LNCaP clone FGC (cell line): ENCODE results near the gene PCDHB6.
"Not testable (repeated sequence)": the region's sequence is repeated elsewhere in the genome, so short reads cannot be mapped to it uniquely, and the experiment has no call there.

Source experiments
- DNase-seq: peaks from one replicate; pipeline ENCODE4 v3.0.0-alpha.2; 2011; ENCODE audit warnings: low read depth
- H3K4me3 ChIP-seq: 2 replicates; pipeline ENCODE4 v1.5.1; 2011; ENCODE audit warnings: mild to moderate bottlenecking, low read depth, low read length, control low read depth
- TF ChIP-seq, protein P1 (sequence below): IDR thresholded peaks from 2 replicates; pipeline ENCODE4 v1.5.1; 2012; ENCODE audit warnings: mild to moderate bottlenecking; ENCODE audit not compliant: control insufficient read depth, insufficient read depth; ENCODE audit errors: extremely low read depth

Gene PCDHB6

DNA sequence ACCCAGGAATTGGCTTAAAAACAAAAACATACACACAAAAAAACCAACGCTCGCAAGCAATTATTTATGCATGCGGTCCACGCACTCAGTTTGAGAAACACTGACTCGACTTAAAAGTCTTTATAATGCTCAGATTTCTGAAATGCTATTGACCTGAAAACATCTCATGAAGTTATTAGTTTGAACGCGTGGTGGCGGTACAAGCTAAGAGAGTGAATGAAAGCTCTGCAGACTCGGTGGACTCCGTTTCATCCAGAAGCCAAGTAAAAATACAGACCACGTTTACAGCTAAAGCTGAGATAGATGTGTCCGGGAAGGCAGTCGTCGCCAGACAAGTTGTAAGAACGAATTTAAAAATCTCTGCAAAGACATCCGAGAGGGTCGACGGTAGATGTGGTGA, at the start of gene PCDHB6:
Gene PCDHB6 (plus strand): TSS at position 246 of the 400 bp plus-strand sequence. CDS start 201 bp downstream, outside the sequence.
- TF ChIP-seq, protein P1, sequence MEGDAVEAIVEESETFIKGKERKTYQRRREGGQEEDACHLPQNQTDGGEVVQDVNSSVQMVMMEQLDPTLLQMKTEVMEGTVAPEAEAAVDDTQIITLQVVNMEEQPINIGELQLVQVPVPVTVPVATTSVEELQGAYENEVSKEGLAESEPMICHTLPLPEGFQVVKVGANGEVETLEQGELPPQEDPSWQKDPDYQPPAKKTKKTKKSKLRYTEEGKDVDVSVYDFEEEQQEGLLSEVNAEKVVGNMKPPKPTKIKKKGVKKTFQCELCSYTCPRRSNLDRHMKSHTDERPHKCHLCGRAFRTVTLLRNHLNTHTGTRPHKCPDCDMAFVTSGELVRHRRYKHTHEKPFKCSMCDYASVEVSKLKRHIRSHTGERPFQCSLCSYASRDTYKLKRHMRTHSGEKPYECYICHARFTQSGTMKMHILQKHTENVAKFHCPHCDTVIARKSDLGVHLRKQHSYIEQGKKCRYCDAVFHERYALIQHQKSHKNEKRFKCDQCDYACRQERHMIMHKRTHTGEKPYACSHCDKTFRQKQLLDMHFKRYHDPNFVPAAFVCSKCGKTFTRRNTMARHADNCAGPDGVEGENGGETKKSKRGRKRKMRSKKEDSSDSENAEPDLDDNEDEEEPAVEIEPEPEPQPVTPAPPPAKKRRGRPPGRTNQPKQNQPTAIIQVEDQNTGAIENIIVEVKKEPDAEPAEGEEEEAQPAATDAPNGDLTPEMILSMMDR, result peak; percentile 32
- no peak within 1 kb of the TSS for H3K4me3 ChIP-seq
- no peak for DNase-seq

DNA sequence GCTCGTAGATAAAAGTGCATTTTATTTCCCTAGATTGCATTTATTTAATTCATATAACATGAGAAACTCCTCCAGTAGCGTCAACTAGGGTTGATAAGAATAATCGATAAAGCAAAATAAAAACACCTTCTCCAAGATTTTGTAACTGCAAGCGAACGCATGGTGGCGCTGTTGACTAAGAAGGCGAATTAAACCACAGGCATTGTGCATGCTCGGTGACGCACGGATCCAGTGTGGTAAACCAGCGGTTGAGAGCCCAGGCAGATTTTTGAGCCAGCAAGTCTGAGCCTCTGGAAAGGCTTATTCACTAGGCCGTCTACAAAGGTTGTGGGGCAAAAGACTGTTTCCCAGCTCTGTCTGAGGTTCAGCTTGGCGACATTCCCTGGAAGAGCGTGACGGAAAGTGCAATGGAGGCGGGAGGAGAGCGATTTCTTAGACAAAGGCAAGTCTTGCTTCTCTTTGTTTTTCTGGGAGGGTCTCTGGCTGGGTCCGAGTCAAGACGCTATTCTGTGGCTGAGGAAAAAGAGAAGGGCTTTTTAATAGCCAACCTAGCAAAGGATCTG, 49.5 kb upstream of the PCDHB6 start, which contains the start of gene PCDHB3:
Gene PCDHB3 (plus strand): TSS at position 231 of the 563 bp plus-strand sequence. CDS start 177 bp downstream, at position 408.
- no peak for DNase-seq
- TF ChIP-seq, protein P1, result peak; percentile 54
- peak within 1 kb of the TSS; percentile 12; the same call in 1 of the 2 replicates for H3K4me3 ChIP-seq

DNA sequence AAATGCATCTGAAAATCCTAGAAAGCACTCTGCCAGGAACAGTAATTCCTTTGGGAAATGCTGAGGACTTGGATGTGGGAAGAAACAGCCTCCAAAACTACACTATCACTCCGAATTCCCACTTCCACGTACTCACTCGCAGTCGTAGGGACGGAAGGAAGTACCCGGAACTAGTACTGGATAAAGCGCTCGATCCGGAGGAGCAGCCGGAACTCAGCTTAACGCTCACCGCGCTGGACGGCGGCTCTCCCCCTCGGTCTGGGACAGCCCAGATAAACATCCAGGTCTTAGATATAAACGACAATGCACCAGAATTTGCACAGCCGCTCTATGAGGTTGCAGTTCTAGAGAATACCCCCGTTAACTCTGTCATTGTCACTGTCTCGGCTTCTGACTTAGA, 48.8 kb upstream of the PCDHB6 start:
- peak overlapping the region; percentile 5; the same call in 1 of the 2 replicates for H3K4me3 ChIP-seq
- TF ChIP-seq, protein P1, result no peak
- DNase-seq, result no peak

DNA sequence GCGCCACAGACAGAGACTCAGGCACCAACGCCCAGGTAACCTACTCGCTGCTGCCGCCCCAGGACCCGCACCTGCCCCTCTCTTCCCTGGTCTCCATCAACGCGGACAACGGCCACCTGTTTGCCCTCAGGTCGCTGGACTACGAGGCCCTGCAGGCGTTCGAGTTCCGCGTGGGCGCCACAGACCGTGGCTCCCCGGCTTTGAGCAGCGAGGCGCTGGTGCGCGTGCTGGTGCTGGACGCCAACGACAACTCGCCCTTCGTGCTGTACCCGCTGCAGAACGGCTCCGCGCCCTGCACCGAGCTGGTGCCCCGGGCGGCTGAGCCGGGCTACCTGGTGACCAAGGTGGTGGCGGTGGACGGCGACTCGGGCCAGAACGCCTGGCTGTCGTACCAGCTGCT, 47.8 kb upstream of the PCDHB6 start:
- H3K4me3 ChIP-seq, DNase-seq: not testable (repeated sequence)

DNA sequence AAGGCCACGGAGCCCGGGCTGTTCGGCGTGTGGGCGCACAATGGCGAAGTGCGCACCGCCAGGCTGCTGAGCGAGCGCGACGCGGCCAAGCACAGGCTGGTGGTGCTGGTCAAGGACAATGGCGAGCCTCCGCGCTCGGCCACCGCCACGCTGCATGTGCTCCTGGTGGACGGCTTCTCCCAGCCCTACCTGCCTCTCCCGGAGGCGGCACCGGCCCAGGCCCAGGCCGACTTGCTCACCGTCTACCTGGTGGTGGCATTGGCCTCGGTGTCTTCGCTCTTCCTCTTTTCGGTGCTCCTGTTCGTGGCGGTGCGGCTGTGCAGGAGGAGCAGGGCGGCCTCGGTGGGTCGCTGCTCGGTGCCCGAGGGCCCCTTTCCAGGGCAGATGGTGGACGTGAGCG, 47.4 kb upstream of the PCDHB6 start:
- not testable (repeated sequence) for DNase-seq, H3K4me3 ChIP-seq

DNA sequence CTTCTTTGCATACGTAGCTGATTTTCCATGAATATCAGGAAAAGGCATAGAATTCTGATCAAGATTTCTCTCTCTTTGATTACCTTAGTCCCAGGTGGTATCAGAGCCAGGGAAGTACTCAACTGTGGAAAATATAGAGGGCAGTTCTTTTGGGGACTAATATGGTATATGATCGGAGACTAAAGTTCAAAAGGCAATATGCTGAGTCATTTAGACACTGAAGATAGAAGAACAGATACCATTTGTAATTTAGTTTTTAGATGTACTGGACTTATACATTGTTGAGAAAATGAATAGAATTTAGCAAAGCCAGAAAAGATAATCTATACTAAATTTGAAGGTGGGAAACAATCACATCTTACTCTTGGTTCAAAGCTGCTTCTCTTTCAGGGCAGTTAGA, 44.5 kb upstream of the PCDHB6 start:
- DNase-seq, result no peak
- H3K4me3 ChIP-seq, result no peak overlapping the region
- TF ChIP-seq, protein P1, result no peak

DNA sequence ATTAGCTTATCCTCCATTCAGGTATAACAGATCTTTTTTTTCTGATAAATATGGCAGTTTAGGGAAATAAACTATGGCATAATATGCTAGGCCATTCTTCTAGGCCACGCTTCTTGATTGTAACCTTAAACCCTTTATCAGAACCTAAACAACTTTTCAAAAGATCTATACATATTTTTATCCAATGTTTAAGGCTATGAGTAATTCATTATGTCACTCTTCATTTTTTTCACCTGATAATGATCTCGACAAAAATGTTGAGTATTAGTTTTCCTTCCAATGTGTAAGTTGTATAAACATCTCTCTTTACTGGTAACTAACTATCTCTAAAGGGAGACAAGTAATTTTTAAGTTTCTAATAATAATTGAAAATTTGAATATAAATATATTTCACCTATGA, 30.6 kb upstream of the PCDHB6 start:
- TF ChIP-seq, protein P1, result no peak
- no peak for DNase-seq
- no peak overlapping the region for H3K4me3 ChIP-seq

DNA sequence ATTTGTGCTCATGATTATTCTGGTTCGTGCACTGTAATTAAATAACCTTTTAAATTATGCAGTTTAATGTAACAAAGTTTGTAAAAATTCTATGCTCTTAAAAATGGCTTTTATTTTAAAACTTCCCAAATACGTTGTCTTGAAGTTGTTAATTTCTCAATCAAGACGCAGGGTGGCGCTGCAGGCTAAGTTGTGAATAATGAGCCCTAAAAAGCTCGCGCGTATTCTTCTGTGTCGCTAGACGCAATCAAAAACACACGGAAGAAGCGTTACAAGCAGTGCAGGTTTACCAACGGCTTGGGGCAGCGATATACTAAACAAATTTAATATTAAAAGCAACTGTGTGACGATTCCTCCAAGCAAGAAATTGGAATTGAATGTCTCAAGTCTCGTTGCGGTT, 28.3 kb upstream of the PCDHB6 start, which contains the start of gene PCDHB4:
Gene PCDHB4 (plus strand): TSS at position 256 of the 400 bp plus-strand sequence. CDS start 181 bp downstream, outside the sequence.
- peak; percentile 31 for DNase-seq
- peak within 1 kb of the TSS; percentile 23 for H3K4me3 ChIP-seq
- TF ChIP-seq, protein P1, result peak; percentile 58
